NK-92 treated with Interleukin-12 subunit alpha and Interleukin-12 subunit beta, amount 100 ng/mL, for 24 hours (cell line): ENCODE measurements around the gene FAM236B.
"Not testable (repeated sequence)": the region's sequence is repeated elsewhere in the genome, so short reads cannot be mapped to it uniquely, and the experiment has no call there.

Experiments used
- DNase-seq: peaks from one replicate; lab custom pipeline; 2025; lab: John Stamatoyannopoulos, UW

Gene FAM236B

DNA sequence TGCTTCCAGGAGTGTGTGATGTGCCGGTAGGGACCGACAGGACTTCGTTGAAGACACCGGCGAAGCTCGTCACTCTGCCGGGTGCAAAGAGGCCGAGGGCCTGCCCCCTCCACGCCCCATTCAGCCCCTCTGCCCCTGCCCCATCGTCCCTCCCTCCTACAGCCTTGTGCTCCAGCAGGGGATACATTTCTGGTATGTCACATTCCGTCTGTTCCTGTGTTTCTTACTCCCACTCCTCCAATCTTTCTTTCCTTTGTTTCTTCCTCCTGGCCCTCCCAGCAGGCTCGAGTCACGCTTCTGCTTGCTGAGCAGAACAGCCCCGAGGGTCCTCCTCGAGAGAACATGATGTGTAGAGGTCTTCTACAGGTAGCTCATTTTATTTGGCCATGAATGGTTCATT lies at the start of gene FAM236B:
FAM236B (minus strand) TSS at position 101 of the 400 bp plus-strand sequence; CDS start at position 1, 100 bp downstream.
- DNase-seq: not testable (repeated sequence)

DNA sequence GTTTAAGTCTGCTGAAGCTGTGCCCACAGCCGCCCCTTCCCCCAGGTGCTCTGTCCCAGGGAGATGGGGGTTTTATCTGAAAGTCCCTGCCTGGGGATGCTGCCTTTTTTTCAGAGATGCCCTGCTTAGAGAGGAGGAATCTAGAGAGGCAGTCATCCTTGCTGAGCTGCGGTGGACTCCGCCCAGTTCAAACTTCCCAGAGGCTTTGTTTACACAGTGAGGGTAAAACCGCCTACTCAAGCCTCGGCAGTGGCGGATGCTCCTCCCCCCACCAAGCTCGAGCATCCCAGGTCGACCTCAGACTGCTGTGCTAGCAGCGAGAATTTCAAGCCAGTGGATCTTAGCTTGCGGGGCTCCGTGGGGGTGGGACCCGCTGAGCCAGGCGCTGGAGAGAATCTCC lies 48.2 kb upstream of the FAM236B start:
- not testable (repeated sequence) for DNase-seq

DNA sequence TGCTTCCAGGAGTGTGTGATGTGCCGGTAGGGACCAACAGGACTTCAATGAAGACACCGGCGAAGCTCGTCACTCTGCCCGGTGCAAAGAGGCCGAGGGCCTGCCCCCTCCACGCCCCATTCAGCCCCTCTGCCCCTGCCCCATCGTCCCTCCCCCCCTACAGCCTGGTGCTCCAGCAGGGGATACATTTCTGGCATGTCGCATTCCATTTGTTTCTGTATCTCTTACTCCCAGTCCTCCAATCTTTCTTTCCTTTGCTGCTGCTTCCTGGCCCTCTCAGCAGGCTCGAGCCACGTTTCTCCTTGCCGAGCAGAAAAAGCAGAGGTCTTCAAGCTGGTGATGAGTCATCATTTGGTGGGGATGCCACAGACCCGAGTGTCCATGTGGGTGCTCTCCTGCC lies 25.6 kb upstream of the FAM236B start, which contains the start of gene FAM236D:
FAM236D (minus strand) TSS at position 101 of the 400 bp plus-strand sequence; CDS start at position 1, 100 bp downstream.
- DNase-seq: not testable (repeated sequence)

DNA sequence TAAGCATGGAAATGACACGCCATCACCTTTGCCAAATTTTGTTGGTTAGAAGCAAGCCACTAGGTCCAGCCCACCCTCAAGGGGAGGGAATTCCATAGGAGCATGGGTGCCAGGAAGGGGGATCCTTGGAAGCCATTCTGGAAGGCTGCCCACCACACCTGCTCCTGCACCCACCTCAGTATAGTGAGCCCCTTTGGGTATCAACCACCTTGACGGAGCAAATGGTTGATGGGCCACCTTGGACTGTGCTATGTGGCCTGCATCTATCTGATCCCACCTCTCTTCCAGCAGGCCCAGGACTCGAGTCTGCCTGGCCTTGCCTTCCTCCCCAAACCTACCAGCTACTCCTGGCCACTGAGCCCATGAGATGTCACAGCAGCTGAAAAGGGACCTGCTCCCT lies 7.9 kb upstream of the FAM236B start:
- not testable (repeated sequence) for DNase-seq

DNA sequence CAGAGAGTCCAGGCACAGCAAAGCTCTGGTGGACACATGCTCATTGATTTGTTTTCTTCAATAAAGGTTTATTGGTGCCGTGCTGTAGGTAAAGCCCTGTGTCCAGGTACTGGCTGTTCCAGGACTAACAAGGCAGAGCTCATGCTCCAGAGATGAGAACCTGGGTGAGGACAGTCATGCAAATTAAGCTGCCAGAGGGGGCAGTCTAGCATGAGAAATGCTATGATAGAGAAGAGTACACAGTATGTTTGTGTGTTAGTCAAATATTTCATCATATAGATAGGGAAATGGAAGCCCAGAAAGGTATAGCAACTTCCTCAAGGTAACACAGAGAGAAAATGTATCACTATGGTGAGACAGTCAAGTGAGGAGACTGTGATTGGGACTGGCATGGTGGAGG lies 5.7 kb upstream of the FAM236B start:
- not testable (repeated sequence) for DNase-seq

DNA sequence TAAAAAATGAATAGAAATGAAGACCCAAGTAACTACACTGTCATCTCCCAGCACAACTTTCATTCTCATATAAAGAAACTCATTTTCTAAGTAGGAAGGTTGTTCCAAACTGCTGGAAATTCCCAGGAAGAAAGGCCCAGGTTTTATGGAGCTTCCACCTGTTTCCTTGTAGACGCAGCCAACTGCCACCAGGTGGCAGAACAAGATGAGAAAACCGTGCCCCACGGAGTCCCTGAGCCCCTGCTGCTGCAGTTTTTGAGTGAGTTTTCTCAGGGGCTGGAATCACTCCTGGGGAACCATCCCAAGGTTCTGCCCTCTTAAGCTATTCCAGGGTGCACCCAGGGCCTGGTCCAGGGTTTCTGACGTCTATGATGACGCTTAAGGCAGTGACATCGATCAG lies 1.5 kb upstream of the FAM236B start:
- DNase-seq: not testable (repeated sequence)

DNA sequence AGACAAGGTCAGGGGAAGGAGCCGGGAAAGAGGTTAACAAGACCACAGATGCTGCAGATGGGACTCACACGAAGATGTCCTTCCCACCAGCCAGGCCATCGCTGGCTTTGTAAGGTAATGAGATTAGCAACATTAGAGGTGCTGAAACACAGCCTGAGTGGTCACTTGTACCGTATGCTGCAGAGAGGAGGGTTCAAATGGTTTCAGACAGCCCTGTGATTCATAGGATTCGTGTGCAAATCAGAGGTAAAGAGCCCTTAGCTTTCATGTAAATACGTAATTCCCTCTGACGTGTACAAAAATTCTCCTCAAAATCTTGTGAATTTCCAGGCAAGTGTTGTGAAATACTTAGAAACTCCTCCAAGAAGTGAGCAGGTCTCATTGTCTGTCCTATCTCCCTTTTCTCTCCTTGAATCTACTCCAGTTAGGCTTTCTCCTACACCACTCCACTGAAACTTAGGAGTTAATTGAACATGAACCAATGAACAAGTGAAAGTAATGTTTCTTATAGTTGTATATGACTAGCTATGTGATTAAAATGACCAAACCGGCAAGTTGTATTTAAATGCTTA lies 991 bp upstream of the FAM236B start:
- not testable (repeated sequence) for DNase-seq

DNA sequence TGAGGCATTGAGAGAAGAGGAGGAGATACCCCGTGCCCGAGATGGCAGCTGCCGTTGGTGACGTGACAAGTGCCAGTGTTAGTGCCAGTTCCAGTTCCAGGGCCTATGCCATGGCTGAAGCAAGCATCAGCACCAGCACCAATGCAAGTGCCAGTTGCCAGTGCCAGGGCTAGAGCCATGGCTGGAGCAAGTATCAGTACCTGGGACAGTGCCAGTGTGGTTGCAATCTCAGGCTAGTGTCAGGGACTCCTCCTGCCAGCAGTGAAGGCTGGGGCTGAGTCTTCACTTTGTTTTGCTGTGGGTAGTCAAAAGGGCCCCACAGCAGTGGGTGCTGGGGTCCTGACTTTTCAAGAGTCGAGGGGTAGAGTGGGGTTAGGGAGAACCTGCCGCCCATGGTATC lies 4.3 kb downstream of the FAM236B start:
- DNase-seq: not testable (repeated sequence)

DNA sequence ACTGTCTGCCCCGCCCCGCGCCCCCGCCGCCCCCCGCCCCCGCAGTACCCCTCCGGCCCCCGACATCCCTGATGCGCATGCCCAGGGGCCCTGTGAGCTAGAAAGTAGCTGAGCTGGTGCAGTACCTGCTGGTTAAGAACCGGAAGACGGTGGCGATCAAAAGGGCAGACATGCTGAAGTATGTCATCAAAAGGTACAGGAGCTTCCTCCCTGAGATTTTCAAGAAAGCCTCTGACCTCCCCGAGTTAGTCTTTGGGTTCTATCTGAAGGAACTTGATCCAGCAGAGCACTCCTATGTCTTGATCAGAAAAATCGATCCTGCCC lies 5.0 kb downstream of the FAM236B start:
- DNase-seq: not testable (repeated sequence)

DNA sequence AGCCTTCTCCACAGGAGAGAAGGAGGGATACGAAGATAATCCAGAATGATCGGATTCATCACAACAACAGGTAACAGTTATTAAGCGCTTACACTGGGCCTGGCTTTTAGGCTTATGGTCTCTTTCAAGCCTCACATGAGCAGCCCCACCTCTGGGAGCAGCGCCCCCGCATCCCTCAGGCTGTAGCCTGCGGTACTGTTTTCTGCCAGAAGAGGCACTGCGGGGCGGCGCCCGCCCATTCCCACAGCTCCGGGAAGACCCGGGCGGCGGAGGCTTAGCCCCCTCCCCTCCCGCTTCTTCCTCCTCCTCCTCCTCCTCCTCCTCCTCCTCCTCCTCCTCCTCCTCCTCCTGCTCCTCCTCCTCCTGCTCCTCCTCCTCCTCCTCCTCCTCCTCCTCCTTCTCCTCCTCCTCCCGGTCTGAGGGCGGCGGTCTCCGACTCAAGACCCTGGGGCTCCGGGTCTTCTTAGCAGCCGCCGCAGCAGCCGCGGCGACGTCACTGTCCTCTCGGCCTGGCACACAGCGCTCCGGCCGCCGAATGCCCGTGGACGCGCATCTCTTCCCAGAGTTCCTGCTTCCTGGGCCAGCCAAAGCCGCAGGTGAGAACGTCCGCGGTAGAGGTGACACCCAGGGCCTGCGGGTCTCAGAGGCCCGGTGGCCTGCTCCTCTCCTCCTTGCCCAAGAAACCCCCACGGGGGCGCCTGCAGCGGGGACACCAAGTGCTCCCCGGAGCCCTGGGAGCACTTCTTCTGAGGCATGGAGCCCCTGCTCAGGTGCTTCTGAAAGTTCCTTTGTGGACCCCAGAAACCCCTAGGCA lies 5.6 kb downstream of the FAM236B start, which contains the start of gene DMRTC1B:
DMRTC1B (plus strand) TSS at position 238 of the 814 bp plus-strand sequence. CDS start 68,246 bp downstream, outside the sequence.
- not testable (repeated sequence) for DNase-seq

DNA sequence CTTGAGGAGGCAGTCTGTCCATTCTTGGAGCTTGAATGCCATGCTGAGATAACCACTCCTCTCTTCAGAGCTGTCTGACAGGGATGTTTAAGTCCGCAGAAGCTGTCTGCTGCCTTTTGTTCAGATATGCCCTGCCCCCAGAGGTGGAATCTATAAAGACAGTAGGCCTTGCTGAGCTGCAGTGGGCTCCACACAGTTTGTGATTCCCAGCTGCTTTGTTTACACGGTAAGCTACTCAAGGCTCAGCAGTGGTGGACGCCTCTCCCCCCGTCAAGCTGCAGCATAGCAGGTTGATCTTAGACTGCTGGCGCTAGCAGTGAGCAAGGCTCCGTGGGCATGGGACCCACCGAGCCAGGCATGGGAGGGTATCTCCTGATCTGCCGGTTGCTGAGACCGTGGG lies 22.0 kb downstream of the FAM236B start:
- DNase-seq: not testable (repeated sequence)

DNA sequence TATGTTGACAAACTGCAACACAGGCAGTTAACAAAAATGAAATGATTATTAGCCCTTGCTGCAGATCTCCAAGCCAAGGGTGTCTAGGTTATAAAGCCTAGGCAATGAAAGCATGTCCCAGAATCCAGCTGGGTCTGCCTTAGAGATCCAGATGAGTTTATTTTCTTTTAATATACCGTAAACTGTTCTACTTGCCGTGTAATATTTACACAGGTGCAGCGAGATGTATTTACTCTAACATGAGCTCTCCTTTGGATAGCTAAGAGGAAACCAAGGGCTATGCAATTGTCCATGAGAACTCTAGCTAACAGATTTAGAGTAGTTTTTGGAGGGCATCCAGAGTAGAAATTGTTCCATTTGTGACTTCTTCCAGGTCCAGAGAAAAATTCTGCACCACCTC lies 33.9 kb downstream of the FAM236B start:
- DNase-seq: not testable (repeated sequence)

DNA sequence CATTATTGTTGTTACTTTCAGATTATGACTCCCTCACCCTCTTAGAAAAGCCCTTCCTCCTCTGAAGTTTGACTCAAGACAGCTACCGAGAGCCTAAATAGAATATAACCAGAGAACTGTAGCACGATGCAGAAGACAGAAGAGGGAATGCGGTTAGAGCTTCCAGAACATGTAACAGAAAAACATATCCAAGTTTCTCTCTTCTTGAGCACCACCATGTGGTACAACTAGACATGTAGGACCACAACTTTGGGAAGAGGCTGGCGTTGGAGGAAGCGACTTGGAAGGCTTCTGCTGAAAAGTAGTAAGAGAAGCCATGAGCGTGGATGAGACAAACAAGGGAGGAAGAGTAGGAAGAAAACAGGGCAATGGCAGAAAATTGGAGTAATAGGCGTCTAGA lies 36.9 kb downstream of the FAM236B start:
- not testable (repeated sequence) for DNase-seq

DNA sequence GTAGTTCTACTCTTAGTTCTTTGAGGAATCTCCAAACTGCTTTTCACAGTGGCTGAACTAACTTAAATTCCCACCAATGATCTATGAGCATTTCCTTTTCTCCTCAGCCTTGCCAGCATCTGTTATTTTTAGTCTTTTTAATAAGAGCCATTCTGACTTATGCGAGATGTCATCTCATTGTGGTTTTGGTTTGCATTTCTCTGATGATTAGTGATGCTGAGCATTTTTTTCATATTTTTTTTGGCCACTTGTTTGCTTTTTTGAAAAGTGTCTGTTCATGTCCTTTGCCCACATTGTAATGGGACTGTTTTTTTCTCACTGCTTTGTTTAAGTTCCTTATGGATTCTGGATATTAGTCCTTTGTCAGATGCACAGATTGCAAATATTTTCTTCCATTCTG lies 46.9 kb downstream of the FAM236B start:
- DNase-seq: no peak

DNA sequence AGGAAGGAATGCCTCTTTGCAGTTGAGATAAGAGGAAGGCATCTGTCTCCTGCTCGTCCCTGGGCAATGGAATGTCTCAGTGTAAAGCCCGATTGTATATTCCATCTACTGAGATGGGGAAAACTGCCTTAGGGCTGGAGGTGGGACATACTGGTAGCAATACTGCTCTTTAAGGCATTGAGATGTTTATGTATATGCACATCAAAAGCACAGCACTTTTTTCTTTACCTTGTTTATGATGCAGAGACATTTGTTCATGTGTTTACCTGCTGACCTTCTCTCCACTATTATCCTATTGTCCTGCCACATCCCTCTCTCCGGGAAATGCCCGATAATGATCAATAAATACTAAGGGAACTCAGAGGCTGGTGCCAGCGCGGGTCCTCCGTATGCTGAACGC lies 48.8 kb downstream of the FAM236B start:
- not testable (repeated sequence) for DNase-seq
